GM12801 (cell line): ENCODE results near the gene RGS6.

Experiments
- CTCF ChIP-seq: IDR thresholded peaks from one replicate; pipeline ENCODE4 v1.5.1; 2011; ENCODE audit warnings: control low read depth; ENCODE audit not compliant: insufficient read length; ENCODE audit errors: extremely low read depth

The RGS6 gene

GRCh38 chr14:72186523-72186922 is 254.3 kb downstream of the RGS6 start:
- no peak for TF ChIP-seq CTCF

- no peak for TF ChIP-seq CTCF
Measured at GRCh38 chr14:72196237-72197015, 264.2 kb downstream of the RGS6 start.

GRCh38 chr14:72201645-72202044 is 269.4 kb downstream of the RGS6 start:
- no peak for TF ChIP-seq CTCF

GRCh38 chr14:72213424-72213823 is 281.2 kb downstream of the RGS6 start:
- TF ChIP-seq CTCF: no peak

GRCh38 chr14:72215080-72215479 is 282.9 kb downstream of the RGS6 start:
- no peak for TF ChIP-seq CTCF

GRCh38 chr14:72217135-72217534 is 284.9 kb downstream of the RGS6 start:
- TF ChIP-seq CTCF: no peak

GRCh38 chr14:72222046-72222445 is 289.8 kb downstream of the RGS6 start:
- no peak for TF ChIP-seq CTCF
